ENCODE results near the gene SLC40A1. TPM values are rescaled to one million over a fixed set of nuclear protein-coding genes. Genes with fewer than 3 reads are reported as not detected.

The SLC40A1 gene
- total and polyA plus RNA-seq, 2 of the 13 experiments (the other 11 are each of a cell fraction or from before 2014, with no cell fraction given): 10.6 to 24.9 TPM

DNA sequence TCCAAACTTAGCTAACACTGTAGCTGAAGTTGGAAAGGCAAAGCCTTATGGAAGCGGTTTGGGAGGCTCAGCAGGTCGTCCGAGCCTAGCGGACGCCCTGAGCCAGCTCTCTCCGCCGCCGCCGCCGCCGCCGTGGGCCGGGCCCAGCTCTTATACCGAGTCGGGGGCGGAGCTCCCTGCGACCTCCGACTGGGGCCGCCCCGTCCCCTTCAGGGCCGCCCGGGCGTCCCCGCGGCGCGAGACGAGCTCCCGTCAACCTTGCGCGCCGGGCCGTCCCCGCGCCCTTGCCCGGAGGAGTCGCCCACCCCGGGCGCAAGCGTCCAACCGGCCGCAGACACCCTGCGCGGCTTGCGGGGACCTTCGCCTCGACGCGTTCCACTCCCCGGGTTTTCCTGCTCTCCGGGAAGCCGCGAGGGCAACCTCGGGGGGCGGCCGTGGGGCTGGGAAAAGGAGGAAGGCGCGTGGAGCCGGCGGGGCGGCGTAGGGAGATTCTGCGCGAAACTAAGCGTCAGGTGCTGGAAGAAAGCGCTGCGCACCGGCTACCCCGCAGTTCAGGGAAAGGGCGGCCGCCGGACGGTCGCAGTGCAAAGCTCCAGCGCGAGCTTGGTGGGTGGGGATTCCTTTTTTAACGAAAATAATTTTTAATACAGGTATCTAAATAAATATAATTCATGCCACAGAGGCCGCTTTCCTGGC lies at the start of gene SLC40A1 (continued):
- peak; percentile 87 for TF ChIP-seq RBFOX2 (IDR thresholded peaks at IDR 0.05; ENCODE audit: low read depth, low read length)
- TF ChIP-seq ZNF484 (CRISPR knock-in tag; IDR thresholded peaks at IDR 0.05; ENCODE audit: borderline replicate concordance, low read depth): no peak
- TF ChIP-seq ESRRA (CRISPR knock-in tag; IDR thresholded peaks at IDR 0.05; ENCODE audit: low read depth): peak; percentile 72; the same call in 1 of the 2 replicates
- TF ChIP-seq TCF12 (IDR thresholded peaks at IDR 0.05): no peak
- peak; percentile 74; the same call in 1 of the 2 replicates for TF ChIP-seq TCF12 (CRISPR knock-in tag; IDR thresholded peaks at IDR 0.05)
- TF ChIP-seq ZBTB7B (CRISPR knock-in tag; IDR thresholded peaks at IDR 0.05): peak; percentile 73; the same call in 1 of the 2 replicates
- TF ChIP-seq, protein P1, sequence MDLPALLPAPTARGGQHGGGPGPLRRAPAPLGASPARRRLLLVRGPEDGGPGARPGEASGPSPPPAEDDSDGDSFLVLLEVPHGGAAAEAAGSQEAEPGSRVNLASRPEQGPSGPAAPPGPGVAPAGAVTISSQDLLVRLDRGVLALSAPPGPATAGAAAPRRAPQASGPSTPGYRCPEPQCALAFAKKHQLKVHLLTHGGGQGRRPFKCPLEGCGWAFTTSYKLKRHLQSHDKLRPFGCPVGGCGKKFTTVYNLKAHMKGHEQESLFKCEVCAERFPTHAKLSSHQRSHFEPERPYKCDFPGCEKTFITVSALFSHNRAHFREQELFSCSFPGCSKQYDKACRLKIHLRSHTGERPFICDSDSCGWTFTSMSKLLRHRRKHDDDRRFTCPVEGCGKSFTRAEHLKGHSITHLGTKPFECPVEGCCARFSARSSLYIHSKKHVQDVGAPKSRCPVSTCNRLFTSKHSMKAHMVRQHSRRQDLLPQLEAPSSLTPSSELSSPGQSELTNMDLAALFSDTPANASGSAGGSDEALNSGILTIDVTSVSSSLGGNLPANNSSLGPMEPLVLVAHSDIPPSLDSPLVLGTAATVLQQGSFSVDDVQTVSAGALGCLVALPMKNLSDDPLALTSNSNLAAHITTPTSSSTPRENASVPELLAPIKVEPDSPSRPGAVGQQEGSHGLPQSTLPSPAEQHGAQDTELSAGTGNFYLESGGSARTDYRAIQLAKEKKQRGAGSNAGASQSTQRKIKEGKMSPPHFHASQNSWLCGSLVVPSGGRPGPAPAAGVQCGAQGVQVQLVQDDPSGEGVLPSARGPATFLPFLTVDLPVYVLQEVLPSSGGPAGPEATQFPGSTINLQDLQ (CRISPR knock-in tag; IDR thresholded peaks at IDR 0.05): peak; percentile 100
- TF ChIP-seq, protein P2, sequence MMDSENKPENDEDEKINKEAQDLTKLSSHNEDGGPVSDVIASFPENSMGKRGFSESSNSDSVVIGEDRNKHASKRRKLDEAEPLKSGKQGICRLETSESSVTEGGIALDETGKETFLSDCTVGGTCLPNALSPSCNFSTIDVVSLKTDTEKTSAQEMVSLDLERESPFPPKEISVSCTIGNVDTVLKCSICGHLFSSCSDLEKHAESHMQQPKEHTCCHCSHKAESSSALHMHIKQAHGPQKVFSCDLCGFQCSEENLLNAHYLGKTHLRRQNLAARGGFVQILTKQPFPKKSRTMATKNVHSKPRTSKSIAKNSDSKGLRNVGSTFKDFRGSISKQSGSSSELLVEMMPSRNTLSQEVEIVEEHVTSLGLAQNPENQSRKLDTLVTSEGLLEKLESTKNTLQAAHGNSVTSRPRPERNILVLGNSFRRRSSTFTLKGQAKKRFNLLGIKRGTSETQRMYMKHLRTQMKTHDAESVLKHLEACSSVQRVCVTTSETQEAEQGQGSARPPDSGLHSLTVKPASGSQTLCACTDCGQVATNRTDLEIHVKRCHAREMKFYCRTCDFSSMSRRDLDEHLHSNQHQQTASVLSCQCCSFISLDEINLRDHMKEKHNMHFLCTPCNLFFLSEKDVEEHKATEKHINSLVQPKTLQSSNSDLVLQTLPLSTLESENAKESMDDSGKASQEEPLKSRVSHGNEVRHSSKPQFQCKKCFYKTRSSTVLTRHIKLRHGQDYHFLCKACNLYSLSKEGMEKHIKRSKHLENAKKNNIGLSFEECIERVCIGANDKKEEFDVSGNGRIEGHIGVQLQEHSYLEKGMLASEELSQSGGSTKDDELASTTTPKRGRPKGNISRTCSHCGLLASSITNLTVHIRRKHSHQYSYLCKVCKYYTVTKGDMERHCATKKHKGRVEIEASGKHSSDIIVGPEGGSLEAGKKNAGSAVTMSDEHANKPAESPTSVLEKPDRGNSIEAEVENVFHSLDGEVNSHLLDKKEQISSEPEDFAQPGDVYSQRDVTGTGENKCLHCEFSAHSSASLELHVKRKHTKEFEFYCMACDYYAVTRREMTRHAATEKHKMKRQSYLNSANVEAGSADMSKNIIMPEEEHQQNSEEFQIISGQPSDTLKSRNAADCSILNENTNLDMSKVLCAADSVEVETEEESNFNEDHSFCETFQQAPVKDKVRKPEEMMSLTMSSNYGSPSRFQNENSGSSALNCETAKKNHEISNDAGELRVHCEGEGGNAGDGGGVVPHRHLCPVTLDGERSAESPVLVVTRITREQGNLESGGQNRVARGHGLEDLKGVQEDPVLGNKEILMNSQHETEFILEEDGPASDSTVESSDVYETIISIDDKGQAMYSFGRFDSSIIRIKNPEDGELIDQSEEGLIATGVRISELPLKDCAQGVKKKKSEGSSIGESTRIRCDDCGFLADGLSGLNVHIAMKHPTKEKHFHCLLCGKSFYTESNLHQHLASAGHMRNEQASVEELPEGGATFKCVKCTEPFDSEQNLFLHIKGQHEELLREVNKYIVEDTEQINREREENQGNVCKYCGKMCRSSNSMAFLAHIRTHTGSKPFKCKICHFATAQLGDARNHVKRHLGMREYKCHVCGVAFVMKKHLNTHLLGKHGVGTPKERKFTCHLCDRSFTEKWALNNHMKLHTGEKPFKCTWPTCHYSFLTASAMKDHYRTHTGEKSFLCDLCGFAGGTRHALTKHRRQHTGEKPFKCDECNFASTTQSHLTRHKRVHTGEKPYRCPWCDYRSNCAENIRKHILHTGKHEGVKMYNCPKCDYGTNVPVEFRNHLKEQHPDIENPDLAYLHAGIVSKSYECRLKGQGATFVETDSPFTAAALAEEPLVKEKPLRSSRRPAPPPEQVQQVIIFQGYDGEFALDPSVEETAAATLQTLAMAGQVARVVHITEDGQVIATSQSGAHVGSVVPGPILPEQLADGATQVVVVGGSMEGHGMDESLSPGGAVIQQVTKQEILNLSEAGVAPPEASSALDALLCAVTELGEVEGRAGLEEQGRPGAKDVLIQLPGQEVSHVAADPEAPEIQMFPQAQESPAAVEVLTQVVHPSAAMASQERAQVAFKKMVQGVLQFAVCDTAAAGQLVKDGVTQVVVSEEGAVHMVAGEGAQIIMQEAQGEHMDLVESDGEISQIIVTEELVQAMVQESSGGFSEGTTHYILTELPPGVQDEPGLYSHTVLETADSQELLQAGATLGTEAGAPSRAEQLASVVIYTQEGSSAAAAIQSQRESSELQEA (CRISPR knock-in tag; IDR thresholded peaks at IDR 0.05; ENCODE audit: not compliant biosample characterization): peak; percentile 42
- TF ChIP-seq HES4 (CRISPR knock-in tag; IDR thresholded peaks at IDR 0.05; ENCODE audit: borderline replicate concordance): peak; percentile 77
- 0 out of 2 replicates have a peak, but pooled peaks have one; percentile 2 for TF ChIP-seq NFKBIZ (CRISPR knock-in tag; IDR thresholded peaks at IDR 0.05)
- peak; percentile 77; the same call in 1 of the 2 replicates for TF ChIP-seq YEATS4 (CRISPR knock-in tag; IDR thresholded peaks at IDR 0.05; ENCODE audit: borderline replicate concordance)
- peak; percentile 78; the same call in 1 of the 2 replicates for TF ChIP-seq REPIN1 (CRISPR knock-in tag; IDR thresholded peaks at IDR 0.05; ENCODE audit: borderline replicate concordance, low read depth)
- TF ChIP-seq, protein P3, sequence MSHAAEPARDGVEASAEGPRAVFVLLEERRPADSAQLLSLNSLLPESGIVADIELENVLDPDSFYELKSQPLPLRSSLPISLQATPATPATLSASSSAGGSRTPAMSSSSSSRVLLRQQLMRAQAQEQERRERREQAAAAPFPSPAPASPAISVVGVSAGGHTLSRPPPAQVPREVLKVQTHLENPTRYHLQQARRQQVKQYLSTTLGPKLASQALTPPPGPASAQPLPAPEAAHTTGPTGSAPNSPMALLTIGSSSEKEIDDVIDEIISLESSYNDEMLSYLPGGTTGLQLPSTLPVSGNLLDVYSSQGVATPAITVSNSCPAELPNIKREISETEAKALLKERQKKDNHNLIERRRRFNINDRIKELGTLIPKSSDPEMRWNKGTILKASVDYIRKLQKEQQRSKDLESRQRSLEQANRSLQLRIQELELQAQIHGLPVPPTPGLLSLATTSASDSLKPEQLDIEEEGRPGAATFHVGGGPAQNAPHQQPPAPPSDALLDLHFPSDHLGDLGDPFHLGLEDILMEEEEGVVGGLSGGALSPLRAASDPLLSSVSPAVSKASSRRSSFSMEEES (CRISPR knock-in tag; IDR thresholded peaks at IDR 0.05): no peak; the same call in 1 of the 2 replicates
- TF ChIP-seq HNRNPL (IDR thresholded peaks at IDR 0.05; ENCODE audit: low read depth, low read length): no peak
- TF ChIP-seq KAT2B (IDR thresholded peaks at IDR 0.05; ENCODE audit: borderline replicate concordance, low read depth, low read length): no peak
